ENCODE data around the gene PARD3.

- no peak for TF ChIP-seq CTCF (IDR thresholded peaks at IDR 0.05)
- TF ChIP-seq POLR2A (IDR thresholded peaks at IDR 0.05): no peak
These were observed 20.3 kb downstream of the PARD3 start for GRCh38 chr10:34794835-34795234.
